ENCODE results near the gene TP53RK. TPM values are rescaled to one million over a fixed set of nuclear protein-coding genes. Genes with fewer than 3 reads are reported as not detected.
A peak's percentile ranks its signal among the peaks of the same experiment; 100 is the strongest.
"Not testable (repeated sequence)": the region's sequence is repeated elsewhere in the genome, so short reads cannot be mapped to it uniquely, and the experiment has no call there.

The TP53RK gene
- total RNA-seq, 1 experiment from 2014 or later, result 24.4 TPM

GRCh38 chr20:46688151-46689081, 828 bp downstream of the TP53RK start:
- in situ Hi-C loops (cut with HindIII; ENCODE audit: low sequenced_read_pairs), result no loop called here

GRCh38 chr20:46683939-46684750, 5.1 kb downstream of the TP53RK start:
- no peak for DNase-seq (ENCODE audit: low spot score)
- in situ Hi-C loops (cut with HindIII; ENCODE audit: low sequenced_read_pairs), result no loop called here

More at GRCh38 chr20:46688151-46689081, 828 bp downstream of the TP53RK start:
- no peak for DNase-seq (ENCODE audit: low spot score)

GRCh38 chr20:46683668-46683938, 5.6 kb downstream of the TP53RK start:
- in situ Hi-C loops (cut with HindIII; ENCODE audit: low sequenced_read_pairs), result no loop called here
- DNase-seq (ENCODE audit: low spot score), result no peak

GRCh38 chr20:46683011-46683667, 6.1 kb downstream of the TP53RK start:
- in situ Hi-C loops (cut with HindIII; ENCODE audit: low sequenced_read_pairs), result no loop called here
- no peak for DNase-seq (ENCODE audit: low spot score)

GRCh38 chr20:46682063-46682821, 7.0 kb downstream of the TP53RK start:
- no peak for DNase-seq (ENCODE audit: low spot score)
- in situ Hi-C loops (cut with HindIII; ENCODE audit: low sequenced_read_pairs), result no loop called here

GRCh38 chr20:46681032-46681854, 8.0 kb downstream of the TP53RK start:
- DNase-seq (ENCODE audit: low spot score), result peak; percentile 80
- in situ Hi-C loops (cut with HindIII; ENCODE audit: low sequenced_read_pairs), result no loop called here

GRCh38 chr20:46680684-46681031, 8.6 kb downstream of the TP53RK start:
- in situ Hi-C loops (cut with HindIII; ENCODE audit: low sequenced_read_pairs), result no loop called here
- DNase-seq (ENCODE audit: low spot score), result no peak

- in situ Hi-C loops (cut with HindIII; ENCODE audit: low sequenced_read_pairs), result no loop called here
- no peak for DNase-seq (ENCODE audit: low spot score)
Observed at GRCh38 chr20:46678516-46678915, 10.7 kb downstream of the TP53RK start.

GRCh38 chr20:46677608-46678007, 11.6 kb downstream of the TP53RK start:
- DNase-seq (ENCODE audit: low spot score), result no peak
- in situ Hi-C loops (cut with HindIII; ENCODE audit: low sequenced_read_pairs), result no loop called here

- in situ Hi-C loops (cut with HindIII; ENCODE audit: low sequenced_read_pairs); DNase-seq (ENCODE audit: low spot score): not testable (repeated sequence)
Observed at GRCh38 chr20:46676649-46677316, 12.5 kb downstream of the TP53RK start.

GRCh38 chr20:46674253-46675083, 14.8 kb downstream of the TP53RK start:
- in situ Hi-C loops (cut with HindIII; ENCODE audit: low sequenced_read_pairs), result no loop called here
- no peak for DNase-seq (ENCODE audit: low spot score)

GRCh38 chr20:46673394-46674252, 15.6 kb downstream of the TP53RK start:
- in situ Hi-C loops (cut with HindIII; ENCODE audit: low sequenced_read_pairs), result no loop called here

GRCh38 chr20:46672543-46673148, 16.6 kb downstream of the TP53RK start:
- in situ Hi-C loops (cut with HindIII; ENCODE audit: low sequenced_read_pairs), result no loop called here
- DNase-seq (ENCODE audit: low spot score), result no peak

More at GRCh38 chr20:46673394-46674252, 15.6 kb downstream of the TP53RK start:
- no peak for DNase-seq (ENCODE audit: low spot score)

- no peak for DNase-seq (ENCODE audit: low spot score)
- in situ Hi-C loops (cut with HindIII; ENCODE audit: low sequenced_read_pairs), result no loop called here
Observed at GRCh38 chr20:46671866-46672542, 17.2 kb downstream of the TP53RK start.
